ENCODE data around the gene DIS3L2. TPM values are rescaled to one million over a fixed set of nuclear protein-coding genes. Genes with fewer than 3 reads are reported as not detected.
A peak's percentile ranks its signal among the peaks of the same experiment; 100 is the strongest.

Gene DIS3L2
- total and polyA plus RNA-seq, 8 donors, result 13.0 to 24.0 (median 16.8) TPM

GRCh38 chr2:232141591-232141990 is 180.1 kb downstream of the DIS3L2 start:
- Histone ChIP-seq H3K27me3 (no peaks in the 10 kb centered on the region), H3K9me3 (no peaks in the 10 kb centered on the region), H3K4me1 (peaks cover 0 to 6% (median 6%) of the 10 kb centered on the region in 3 donors), H3K27ac (no peak overlapping the region), H3K4me3 (no peak overlapping the region), H3K36me3 (no peaks in the 10 kb centered on the region)
- intact Hi-C loops (cut with DNase I), result loop anchor here in 2 of 3 donors (5.0 to 10.0 kb wide), 2 partner anchors 214 to 217 kb away; partner anchors contain the start of gene NPPC (in 2 of the 2)
- 92 to 100% methylated on average over 1 of the region's 1 CpG for WGBS, 2 donors
- ATAC-seq (no peak), DNase-seq (no peak), FAIRE-seq (no peak)
- no peak for TF ChIP-seq CTCF (IDR thresholded peaks at IDR 0.05)

GRCh38 chr2:232142049-232142448 is 180.5 kb downstream of the DIS3L2 start:
- Histone ChIP-seq H3K27ac (no peak overlapping the region), H3K9me3 (no peaks in the 10 kb centered on the region), H3K4me3 (no peak overlapping the region), H3K4me1 (peaks cover 0 to 6% (median 6%) of the 10 kb centered on the region in 3 donors), H3K36me3 (no peaks in the 10 kb centered on the region), H3K27me3 (no peaks in the 10 kb centered on the region)
- no peak for FAIRE-seq
- ATAC-seq, result peak; percentile 63 to 77 (median 72)
- DNase-seq, result peak in 2 of 6 donors; percentile 4 to 21
- intact Hi-C loops (cut with DNase I), result loop anchor here in 2 of 3 donors (5.0 to 10.0 kb wide), 2 partner anchors 215 to 217 kb away; partner anchors contain the start of gene NPPC (in 2 of the 2)
- 58 to 63% methylated on average over 3 of the region's 3 CpGs for WGBS, 2 donors
- TF ChIP-seq CTCF (IDR thresholded peaks at IDR 0.05), result peak in 3 of 4 donors; percentile 21 to 40 (median 28)

GRCh38 chr2:232142502-232142901 is 181.0 kb downstream of the DIS3L2 start:
- Histone ChIP-seq H3K36me3 (no peaks in the 10 kb centered on the region), H3K4me3 (no peak overlapping the region), H3K4me1 (peaks cover 0 to 6% (median 6%) of the 10 kb centered on the region in 3 donors), H3K27ac (no peak overlapping the region), H3K9me3 (no peaks in the 10 kb centered on the region), H3K27me3 (no peaks in the 10 kb centered on the region)
- 79% methylated on average over 5 of the region's 5 CpGs for WGBS, 2 donors
- no peak for ATAC-seq
- no peak for DNase-seq
- TF ChIP-seq CTCF (IDR thresholded peaks at IDR 0.05), result no peak
- intact Hi-C loops (cut with DNase I), result loop anchor here in 2 of 3 donors (5.0 to 10.0 kb wide), 2 partner anchors 215 to 218 kb away; partner anchors contain the start of gene NPPC (in 2 of the 2)
- FAIRE-seq, result no peak

GRCh38 chr2:232146294-232146693 is 184.8 kb downstream of the DIS3L2 start:
- no peak for FAIRE-seq
- intact Hi-C loops (cut with DNase I), result loop anchor here in 1 of 3 donors (10.0 kb wide), 1 partner anchor 221 kb away; the partner anchor contains the start of gene NPPC
- H3K4me1 ChIP-seq, result no peaks in the 10 kb centered on the region

More at GRCh38 chr2:232146294-232146693, 184.8 kb downstream of the DIS3L2 start:
- no peaks in the 10 kb centered on the region for H3K36me3 ChIP-seq
- H3K9me3 ChIP-seq, result no peaks in the 10 kb centered on the region
- ATAC-seq (no peak), DNase-seq (no peak)
- no peak overlapping the region for H3K27ac ChIP-seq
- no peak overlapping the region for H3K4me3 ChIP-seq
- no peaks in the 10 kb centered on the region for H3K27me3 ChIP-seq
- no peak for TF ChIP-seq CTCF (IDR thresholded peaks at IDR 0.05)

Data from pancreas (tissue), 10 donors.